ENCODE results near the gene NFATC1.
"Not testable (repeated sequence)": the region's sequence is repeated elsewhere in the genome, so short reads cannot be mapped to it uniquely, and the experiment has no call there.

Gene NFATC1

GRCh38 chr18:79372461-79372860, 23.3 kb upstream of the NFATC1 start:
- no peak for DNase-seq (ENCODE audit: extremely low read depth, insufficient read length)
- no peak for TF ChIP-seq CTCF (IDR thresholded peaks at IDR 0.05; ENCODE audit: insufficient read depth, low read length, poor library complexity, severe bottlenecking)
- Histone ChIP-seq H3K36me3 (ENCODE audit: control insufficient read depth, insufficient read depth, low read length) (peaks cover 1% of the 10 kb centered on the region), H3K4me3 (replicated peaks; ENCODE audit: low read depth, low read length) (no peak overlapping the region), H3K27me3 (replicated peaks; ENCODE audit: control insufficient read depth, insufficient read depth, low read length) (no peaks in the 10 kb centered on the region)

- H3K4me3 ChIP-seq (replicated peaks; ENCODE audit: low read depth, low read length) = no peak overlapping the region
- H3K36me3 ChIP-seq (ENCODE audit: control insufficient read depth, insufficient read depth, low read length) = peaks cover 3% of the 10 kb centered on the region
- no peaks in the 10 kb centered on the region for H3K27me3 ChIP-seq (replicated peaks; ENCODE audit: control insufficient read depth, insufficient read depth, low read length)
- no peak for TF ChIP-seq CTCF (IDR thresholded peaks at IDR 0.05; ENCODE audit: insufficient read depth, low read length, poor library complexity, severe bottlenecking)
- no peak for DNase-seq (ENCODE audit: extremely low read depth, insufficient read length)
Measured at GRCh38 chr18:79372991-79373390, 22.7 kb upstream of the NFATC1 start.

GRCh38 chr18:79373736-79374135, 22.0 kb upstream of the NFATC1 start:
- no peak for TF ChIP-seq CTCF (IDR thresholded peaks at IDR 0.05; ENCODE audit: insufficient read depth, low read length, poor library complexity, severe bottlenecking)
- DNase-seq (ENCODE audit: extremely low read depth, insufficient read length) = no peak
- no peak overlapping the region for H3K4me3 ChIP-seq (replicated peaks; ENCODE audit: low read depth, low read length)
- H3K36me3 ChIP-seq (ENCODE audit: control insufficient read depth, insufficient read depth, low read length) = peaks cover 3% of the 10 kb centered on the region
- no peaks in the 10 kb centered on the region for H3K27me3 ChIP-seq (replicated peaks; ENCODE audit: control insufficient read depth, insufficient read depth, low read length)

GRCh38 chr18:79374408-79375171, 21.1 kb upstream of the NFATC1 start:
- no peak overlapping the region for H3K4me3 ChIP-seq (replicated peaks; ENCODE audit: low read depth, low read length)
- no peaks in the 10 kb centered on the region for H3K27me3 ChIP-seq (replicated peaks; ENCODE audit: control insufficient read depth, insufficient read depth, low read length)
- no peak for TF ChIP-seq CTCF (IDR thresholded peaks at IDR 0.05; ENCODE audit: insufficient read depth, low read length, poor library complexity, severe bottlenecking)
- no peak for DNase-seq (ENCODE audit: extremely low read depth, insufficient read length)
- peaks cover 3% of the 10 kb centered on the region for H3K36me3 ChIP-seq (ENCODE audit: control insufficient read depth, insufficient read depth, low read length)

- DNase-seq (ENCODE audit: extremely low read depth, insufficient read length) = no peak
- H3K27me3 ChIP-seq (replicated peaks; ENCODE audit: control insufficient read depth, insufficient read depth, low read length) = no peaks in the 10 kb centered on the region
- peaks cover 3% of the 10 kb centered on the region for H3K36me3 ChIP-seq (ENCODE audit: control insufficient read depth, insufficient read depth, low read length)
- no peak for TF ChIP-seq CTCF (IDR thresholded peaks at IDR 0.05; ENCODE audit: insufficient read depth, low read length, poor library complexity, severe bottlenecking)
- no peak overlapping the region for H3K4me3 ChIP-seq (replicated peaks; ENCODE audit: low read depth, low read length)
Measured at GRCh38 chr18:79375441-79376154, 20.1 kb upstream of the NFATC1 start.

- not testable (repeated sequence) for H3K27me3 ChIP-seq (replicated peaks; ENCODE audit: control insufficient read depth, insufficient read depth, low read length); DNase-seq (ENCODE audit: extremely low read depth, insufficient read length); H3K36me3 ChIP-seq (ENCODE audit: control insufficient read depth, insufficient read depth, low read length); H3K4me3 ChIP-seq (replicated peaks; ENCODE audit: low read depth, low read length)
Measured at GRCh38 chr18:79376661-79377060, 19.1 kb upstream of the NFATC1 start.

All from GM06990 (cell line).